Osteocyte (in vitro differentiated cells): ENCODE results near the gene KCTD10. TPM values are rescaled to one million over a fixed set of nuclear protein-coding genes. Genes with fewer than 3 reads are reported as not detected.
"Not testable (repeated sequence)": the region's sequence is repeated elsewhere in the genome, so short reads cannot be mapped to it uniquely, and the experiment has no call there.

Source experiments
- DNase-seq: peaks from one replicate; pipeline ENCODE4 v3.0.0; 2021; ENCODE audit warnings: mixed read lengths; ENCODE audit not compliant: unreplicated experiment; ENCODE audit errors: extremely low spot score
- H3K27ac Mint-ChIP-seq: one replicate; pipeline ENCODE4 v1.8.0; 2021; ENCODE audit warnings: mild to moderate bottlenecking, mixed read lengths; ENCODE audit not compliant: unreplicated experiment
- H3K27me3 Mint-ChIP-seq: one replicate; pipeline ENCODE4 v1.8.0; 2021; ENCODE audit warnings: mixed read lengths; ENCODE audit not compliant: unreplicated experiment
- H3K36me3 Mint-ChIP-seq: one replicate; pipeline ENCODE4 v1.8.0; 2021; ENCODE audit warnings: mixed read lengths; ENCODE audit not compliant: unreplicated experiment
- H3K4me1 Mint-ChIP-seq: one replicate; pipeline ENCODE4 v1.8.0; 2021; ENCODE audit warnings: mixed read lengths; ENCODE audit not compliant: unreplicated experiment
- H3K4me3 Mint-ChIP-seq: one replicate; pipeline ENCODE4 v1.8.0; 2021; ENCODE audit warnings: mild to moderate bottlenecking, moderate library complexity, mixed read lengths; ENCODE audit not compliant: unreplicated experiment
- H3K9me3 Mint-ChIP-seq: one replicate; pipeline ENCODE4 v1.8.0; 2021; ENCODE audit warnings: mixed read lengths; ENCODE audit not compliant: unreplicated experiment
- CTCF ChIP-seq: fragments of 200-600 bp; sonication (generic); IDR thresholded peaks from 2 replicates; pipeline ENCODE4 v1.5.0; 2021; ENCODE audit warnings: antibody characterized with exemption, mild to moderate bottlenecking, moderate library complexity
- total RNA-seq: library from RNA; stranded (reverse); gene quantifications from 2 replicates; pipeline ENCODE4 v1.2.1, GENCODE V29; 2021

The KCTD10 gene
- total RNA-seq, 1 donor from 2014 or later: 43.1 TPM

GRCh38 chr12:109434582-109434981 lies 42.5 kb downstream of the KCTD10 start:
- DNase-seq: no peak
- Mint-ChIP-seq H3K36me3 (peaks cover 2% of the 10 kb centered on the region), H3K4me3 (no peak overlapping the region), H3K4me1 (no peaks in the 10 kb centered on the region), H3K9me3 (no peaks in the 10 kb centered on the region), H3K27me3 (no peaks in the 10 kb centered on the region), H3K27ac (no peak overlapping the region)
- no peak for TF ChIP-seq CTCF

GRCh38 chr12:109433618-109434017 lies 43.5 kb downstream of the KCTD10 start:
- Mint-ChIP-seq H3K27ac (no peak overlapping the region), H3K4me1 (no peaks in the 10 kb centered on the region)

GRCh38 chr12:109432842-109433304 lies 44.2 kb downstream of the KCTD10 start:
- H3K9me3 Mint-ChIP-seq: no peaks in the 10 kb centered on the region

More at GRCh38 chr12:109433618-109434017, 43.5 kb downstream of the KCTD10 start:
- Mint-ChIP-seq H3K36me3 (peaks cover 2% of the 10 kb centered on the region), H3K9me3 (no peaks in the 10 kb centered on the region), H3K4me3 (no peak overlapping the region), H3K27me3 (no peaks in the 10 kb centered on the region)
- peak; percentile 30 for TF ChIP-seq CTCF
- DNase-seq: no peak

GRCh38 chr12:109432431-109432830 lies 44.7 kb downstream of the KCTD10 start:
- Mint-ChIP-seq H3K4me1 (no peaks in the 10 kb centered on the region), H3K4me3 (no peak overlapping the region), H3K27ac (no peak overlapping the region), H3K36me3 (no peaks in the 10 kb centered on the region), H3K27me3 (no peaks in the 10 kb centered on the region), H3K9me3 (no peaks in the 10 kb centered on the region)
- DNase-seq: no peak
- no peak for TF ChIP-seq CTCF

More at GRCh38 chr12:109432842-109433304, 44.2 kb downstream of the KCTD10 start:
- Mint-ChIP-seq H3K4me1 (no peaks in the 10 kb centered on the region), H3K27me3 (no peaks in the 10 kb centered on the region), H3K4me3 (no peak overlapping the region), H3K27ac (no peak overlapping the region), H3K36me3 (no peaks in the 10 kb centered on the region)
- DNase-seq: peak; percentile 93
- peak; percentile 87 for TF ChIP-seq CTCF

GRCh38 chr12:109430244-109430643 lies 46.9 kb downstream of the KCTD10 start:
- no peaks in the 10 kb centered on the region for H3K4me1 Mint-ChIP-seq
- H3K27ac Mint-ChIP-seq: no peak overlapping the region
- DNase-seq: no peak
- H3K4me3 Mint-ChIP-seq: no peak overlapping the region
- TF ChIP-seq CTCF: no peak
- peaks cover 12% of the 10 kb centered on the region for H3K27me3 Mint-ChIP-seq
- no peaks in the 10 kb centered on the region for H3K9me3 Mint-ChIP-seq
- no peaks in the 10 kb centered on the region for H3K36me3 Mint-ChIP-seq

- not testable (repeated sequence) for H3K4me3 Mint-ChIP-seq, DNase-seq, H3K4me1 Mint-ChIP-seq, H3K9me3 Mint-ChIP-seq, H3K36me3 Mint-ChIP-seq, H3K27ac Mint-ChIP-seq
- H3K27me3 Mint-ChIP-seq: peaks cover 21% of the 10 kb centered on the region
These were observed 48.3 kb downstream of the KCTD10 start for GRCh38 chr12:109428804-109429203.
